SK-N-SH (cell line): ENCODE results near the gene SEC31B. TPM values are rescaled to one million over a fixed set of nuclear protein-coding genes. Genes with fewer than 3 reads are reported as not detected.

Source experiments
- CTCF ChIA-PET: fragments of 300-600, 350-600 bp; formaldehyde crosslinking; extraction: SDS; loops from one replicate; lab custom pipeline; 2021; lab: Yijun Ruan, JAX
- POLR2A ChIA-PET: fragments of 350-600 bp; sonication (Branson Sonifier 250); formaldehyde crosslinking; extraction: SDS; loops from one replicate; lab custom pipeline; 2020; ENCODE audit warnings: antibody characterized with exemption, inconsistent platforms; lab: Yijun Ruan, JAX
- DNase-seq: peaks from one replicate; pipeline ENCODE4 v3.0.0; 2012
- H2AFZ ChIP-seq: fragments of 200-600 bp; sonication (generic); 2 replicates; pipeline ENCODE4 v1.8.1; 2016; ENCODE audit warnings: antibody characterized with exemption, mild to moderate bottlenecking, low read depth
- H3F3A ChIP-seq: fragments of 200-600 bp; sonication (generic); replicated peaks from 2 replicates; pipeline ENCODE3; 2016; ENCODE audit warnings: antibody characterized with exemption, mild to moderate bottlenecking; ENCODE audit not compliant: insufficient read depth
- H3K27ac ChIP-seq, 2 experiments: fragments of 200-500 bp in 1 of 2; fragments of 200-600 bp in 1 of 2; sonication (Bioruptor generic) in 1 of 2; sonication (generic), shearing (Covaris generic) in 1 of 2; 2 replicates each; pipeline versions ENCODE4 v1.5.1 to v1.6.1; 2014 to 2016; ENCODE audit warnings: low read depth in 2 of 2, inconsistent platforms in 1 of 2, low read length in 1 of 2, mild to moderate bottlenecking in 1 of 2, mixed read lengths in 1 of 2
- H3K27me3 ChIP-seq: fragments of 200-600 bp; sonication (generic), shearing (Covaris generic); 2 replicates; pipeline ENCODE4 v1.6.1; 2016; ENCODE audit warnings: mixed run types; ENCODE audit not compliant: insufficient read depth
- H3K36me3 ChIP-seq, 2 experiments: fragments of 200-500 bp in 1 of 2; fragments of 200-600 bp in 1 of 2; sonication (Bioruptor generic) in 1 of 2; sonication (generic) in 1 of 2; replicated peaks in 1 of 2; 2 replicates each; pipeline versions ENCODE3 to v1.5.1; 2014 to 2016; ENCODE audit warnings: low read length in 1 of 2, mild to moderate bottlenecking in 1 of 2; ENCODE audit not compliant: insufficient read depth in 2 of 2, control insufficient read depth in 1 of 2
- H3K4me1 ChIP-seq, 2 experiments: fragments of 200-500 bp in 1 of 2; fragments of 200-600 bp in 1 of 2; sonication (Bioruptor generic) in 1 of 2; sonication (generic), shearing (Covaris generic) in 1 of 2; 2 replicates each; pipeline versions ENCODE4 v1.5.1 to v1.6.1; 2014 to 2016; ENCODE audit warnings: low read depth in 1 of 2, low read length in 1 of 2, mixed run types in 1 of 2; ENCODE audit not compliant: insufficient read depth in 2 of 2, control insufficient read depth in 1 of 2
- H3K4me2 ChIP-seq: fragments of 200-600 bp; sonication (generic), shearing (Covaris generic); 2 replicates; pipeline ENCODE4 v1.6.1; 2017; ENCODE audit warnings: mixed run types
- H3K4me3 ChIP-seq, 2 experiments: fragments of 200-500 bp in 1 of 2; fragments of 200-600 bp in 1 of 2; sonication (Bioruptor generic) in 1 of 2; sonication (generic), shearing (Covaris generic) in 1 of 2; 2 replicates each; pipeline versions ENCODE4 v1.5.1 to v1.8.1; 2014 to 2016; ENCODE audit warnings: low read depth in 2 of 2, inconsistent platforms in 1 of 2, low read length in 1 of 2, mild to moderate bottlenecking in 1 of 2, mixed read lengths in 1 of 2, moderate library complexity in 1 of 2
- H3K79me2 ChIP-seq: fragments of 200-600 bp; sonication (generic); 2 replicates; pipeline ENCODE4 v1.8.1; 2017; ENCODE audit warnings: mild to moderate bottlenecking; ENCODE audit not compliant: insufficient read depth
- H3K9ac ChIP-seq: fragments of 200-600 bp; sonication (generic); 2 replicates; pipeline ENCODE4 v1.6.1; 2017; ENCODE audit warnings: mixed run types
- H3K9me2 ChIP-seq: fragments of 200-600 bp; sonication (generic); 2 replicates; pipeline ENCODE4 v1.6.1; 2017; ENCODE audit warnings: mixed run types
- H3K9me3 ChIP-seq: fragments of 200-600 bp; sonication (generic); 2 replicates; pipeline ENCODE4 v1.6.1; 2017; ENCODE audit warnings: mixed run types, mild to moderate bottlenecking, moderate library complexity
- H4K20me1 ChIP-seq: fragments of 200-600 bp; sonication (generic); 2 replicates; pipeline ENCODE4 v1.6.1; 2017; ENCODE audit warnings: mild to moderate bottlenecking, mixed run types; ENCODE audit not compliant: insufficient read depth
- ELF1 ChIP-seq: IDR thresholded peaks from 2 replicates; pipeline ENCODE4 v1.4.0; 2012
- EZH2phosphoT487 ChIP-seq: fragments of 200-600 bp; sonication (generic); IDR thresholded peaks from 2 replicates; pipeline ENCODE4 v1.6.1; 2017; ENCODE audit warnings: low read depth, mixed run types, mild to moderate bottlenecking, antibody characterized with exemption, moderate library complexity, borderline replicate concordance
- FOXJ3 ChIP-seq: sonication (generic); formaldehyde crosslinking; IDR thresholded peaks from 2 replicates; pipeline ENCODE4 v1.5.1; 2020; ENCODE audit warnings: mild to moderate bottlenecking, missing genetic modification reagents
- GABPA ChIP-seq: IDR thresholded peaks from 2 replicates; pipeline ENCODE4 v1.4.0; 2012; ENCODE audit warnings: low read depth, mild to moderate bottlenecking
- GATA2 ChIP-seq: sonication (generic); formaldehyde crosslinking; IDR thresholded peaks from 2 replicates; pipeline ENCODE4 v1.5.0; 2020; ENCODE audit warnings: mild to moderate bottlenecking, missing genetic modification reagents
- JUND ChIP-seq: IDR thresholded peaks from 2 replicates; pipeline ENCODE4 v1.4.0; 2012
- MEF2A ChIP-seq: IDR thresholded peaks from 2 replicates; pipeline ENCODE4 v1.4.0; 2012; ENCODE audit warnings: low read depth, borderline replicate concordance
- NFIC ChIP-seq: IDR thresholded peaks from 2 replicates; pipeline ENCODE4 v1.4.0; 2012; ENCODE audit warnings: borderline replicate concordance
- NRF1 ChIP-seq: IDR thresholded peaks from 2 replicates; pipeline ENCODE4 v1.6.1; 2012; ENCODE audit warnings: low read depth, mild to moderate bottlenecking, low read length
- PBX3 ChIP-seq: IDR thresholded peaks from 2 replicates; pipeline ENCODE4; 2012
- RCOR1 ChIP-seq: fragments of 150-350 bp; IDR thresholded peaks from 2 replicates; pipeline ENCODE4 v1.6.1; 2017; ENCODE audit warnings: antibody characterized with exemption, low read length
- RXRA ChIP-seq: IDR thresholded peaks from 2 replicates; pipeline ENCODE4 v1.4.0; 2012; ENCODE audit warnings: low read depth, mild to moderate bottlenecking, borderline replicate concordance
- SIN3A ChIP-seq: IDR thresholded peaks from 2 replicates; pipeline ENCODE4 v1.6.1; 2012; ENCODE audit warnings: low read depth, mild to moderate bottlenecking, low read length, moderate library complexity, borderline replicate concordance
- TCF12 ChIP-seq: IDR thresholded peaks from 2 replicates; pipeline ENCODE4 v1.4.0; 2012
- USF1 ChIP-seq: IDR thresholded peaks from 2 replicates; pipeline ENCODE4 v1.4.0; 2012; ENCODE audit warnings: low read depth, borderline replicate concordance
- YY1 ChIP-seq: IDR thresholded peaks from 2 replicates; pipeline ENCODE4 v1.4.0; 2012; ENCODE audit warnings: low read depth, mild to moderate bottlenecking
- ZBTB33 ChIP-seq: IDR thresholded peaks from 2 replicates; pipeline ENCODE4 v1.4.0; 2012; ENCODE audit warnings: low read depth, borderline replicate concordance
- WGBS: methylation state at CpG from one replicate; pipeline ENCODE4 v1.1.6; 2017; ENCODE audit warnings: low lambda C conversion rate; 5-methylcytosine and 5-hydroxymethylcytosine counted together
- polyA plus RNA-seq, 3 experiments: library from polyadenylated mRNA; depleted of rRNA; stranded (reverse); fragments of >200 nt; gene quantifications; 2 replicates each; pipeline ENCODE4 v1.2.3, GENCODE V29; 2012

The SEC31B gene
- polyA plus RNA-seq, 1 of the 3 experiments (the other 2 are of a cell fraction), result 8.8 TPM

GRCh38 chr10:100524638-100525037 lies 5.0 kb upstream of the SEC31B start:
- peaks cover 10 to 33% of the 10 kb centered on the region in 2 experiments for H3K36me3 ChIP-seq
- no peak overlapping the region for H3K4me3 ChIP-seq
- H3K27me3 ChIP-seq, result no peaks in the 10 kb centered on the region
- DNase-seq, result no peak
- peaks cover 8% of the 10 kb centered on the region in 2 experiments; a peak in 3 of 4 replicates for H3K4me1 ChIP-seq
- no peak overlapping the region for H2AFZ ChIP-seq
- no peak overlapping the region for H3K27ac ChIP-seq
- H3K9me2 ChIP-seq, result no peaks in the 10 kb centered on the region
- peaks cover 29% of the 10 kb centered on the region for H3K79me2 ChIP-seq
- TF ChIP-seq NFIC (no peak), MEF2A (no peak), GATA2 (CRISPR knock-in tag) (no peak), USF1 (no peak), SIN3A (no peak), RXRA (no peak), GABPA (no peak), YY1 (no peak), FOXJ3 (no peak), JUND (no peak), ZBTB33 (no peak), PBX3 (no peak), EZH2phosphoT487 (no peak)
- no peak overlapping the region for H3K9ac ChIP-seq
- ChIA-PET POLR2A (no interaction called here), CTCF (interaction anchor here (0.6 to 2.2 kb wide), 9 partner anchors 11 to 92 kb away, joined by 3 to 6 read pairs (median 3); partner anchors contain the start of gene HIF1AN)
- no peaks in the 10 kb centered on the region for H3K9me3 ChIP-seq
- 93% methylated on average over 2 of the region's 2 CpGs for WGBS
- no peaks in the 10 kb centered on the region for H4K20me1 ChIP-seq
- peaks cover 14% of the 10 kb centered on the region for H3F3A ChIP-seq
- no peak overlapping the region for H3K4me2 ChIP-seq

- Histone ChIP-seq H3K9me2 (no peaks in the 10 kb centered on the region), H3K27me3 (no peaks in the 10 kb centered on the region), H3K79me2 (peaks cover 24% of the 10 kb centered on the region), H3K4me2 (no peak overlapping the region), H4K20me1 (no peaks in the 10 kb centered on the region), H3K4me3 (no peak overlapping the region), H3F3A (peaks cover 14% of the 10 kb centered on the region), H3K9me3 (no peaks in the 10 kb centered on the region), H3K9ac (no peak overlapping the region)
- CTCF ChIA-PET, result interaction anchor here (1.3 to 2.2 kb wide), 3 partner anchors 15 to 41 kb away, joined by 3 to 6 read pairs (median 5); no protein-coding TSS in a partner anchor
- DNase-seq, result no peak
- POLR2A ChIA-PET, result no interaction called here
- no peak for TF ChIP-seq JUND
- no peak for TF ChIP-seq RCOR1
- no peak for TF ChIP-seq MEF2A
- TF ChIP-seq TCF12, result no peak
- TF ChIP-seq GABPA, result no peak
- no peak for TF ChIP-seq NRF1
- no peak for TF ChIP-seq GATA2 (CRISPR knock-in tag)
- no peak for TF ChIP-seq ELF1
- no peak for TF ChIP-seq PBX3
- TF ChIP-seq, all 33 proteins: peak for 0
- Histone ChIP-seq H3K27ac (no peak overlapping the region), H3K4me1 (peaks cover 8 to 11% of the 10 kb centered on the region in 2 experiments; a peak in 3 of 4 replicates), H3K36me3 (peaks cover 10 to 33% of the 10 kb centered on the region in 2 experiments), H2AFZ (no peak overlapping the region)
- 96% methylated on average over 6 of the region's 6 CpGs for WGBS
Measured at GRCh38 chr10:100524206-100524605, 4.5 kb upstream of the SEC31B start.
